Activated CD4-positive, alpha-beta T cell treated with anti-CD3 and anti-CD28 coated beads, Interleukin-2, amount 50 U/mL, for 4 hours (primary cell): ENCODE data around the gene PRPSAP1.

Source experiments
- DNase-seq, 2 experiments: peaks; one replicate each; pipeline ENCODE4 v3.0.0-alpha.2; 2020

The PRPSAP1 gene

GRCh38 chr17:76263896-76264295 lies 89.8 kb downstream of the PRPSAP1 start:
- no peak for DNase-seq

- DNase-seq, result no peak
These were observed 90.9 kb downstream of the PRPSAP1 start for GRCh38 chr17:76262732-76263344.

DNA sequence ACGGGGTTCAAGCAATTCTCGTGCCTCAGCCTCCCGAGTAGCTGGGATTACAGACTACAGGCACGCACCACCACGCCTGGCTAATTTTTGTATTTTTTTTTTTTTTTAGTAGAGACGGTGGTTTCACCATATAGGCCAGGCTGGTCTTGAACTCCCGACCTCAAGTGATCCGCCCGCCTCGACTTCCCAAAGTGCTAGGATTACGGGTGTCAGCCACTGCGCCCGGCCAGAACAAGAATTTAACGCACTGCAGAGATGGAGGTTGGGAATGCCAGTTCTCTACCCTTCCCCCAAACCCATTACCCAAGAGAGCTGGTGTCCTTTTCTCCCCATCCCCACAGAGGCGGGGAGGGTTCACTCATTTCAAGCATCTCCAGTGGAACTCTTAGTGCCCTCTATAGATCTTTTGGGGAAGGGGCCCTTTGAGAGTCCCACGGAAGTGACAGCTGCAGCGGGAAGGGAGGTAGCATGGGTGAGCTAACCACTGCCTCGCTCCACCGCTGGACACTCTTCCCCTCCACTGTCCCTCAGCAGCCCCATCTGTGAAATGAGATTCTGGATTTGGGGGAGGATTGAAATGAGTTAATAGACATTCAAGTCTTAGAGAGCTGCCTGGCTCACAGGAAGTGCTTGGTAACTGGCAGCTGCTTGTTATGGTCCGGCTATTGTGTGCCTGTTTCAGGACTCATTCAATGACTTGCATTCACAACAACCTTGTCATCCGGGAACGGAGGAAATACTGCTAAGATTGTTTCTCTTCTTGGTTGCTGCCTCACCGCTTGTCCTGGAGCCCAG lies 92.1 kb downstream of the PRPSAP1 start:
- no peak for DNase-seq

- no peak for DNase-seq
These were observed 93.0 kb downstream of the PRPSAP1 start for GRCh38 chr17:76260669-76261068.

GRCh38 chr17:76260220-76260619 lies 93.5 kb downstream of the PRPSAP1 start:
- DNase-seq, result no peak
